MCF 10A (cell line): ENCODE data around the gene WDR54. TPM values are rescaled to one million over a fixed set of nuclear protein-coding genes. Genes with fewer than 3 reads are reported as not detected.

Experiments
- BruUV-seq: library from RNA; stranded (reverse); fragments of 400-500 nt; replicated peaks from 2 replicates; lab custom pipeline; 2021; lab: Mats Ljungman, UMichigan
- CTCF ChIA-PET: fragments of 300-600 bp; sonication (Branson Sonifier 250); formaldehyde crosslinking; extraction: SDS; loops from one replicate; lab custom pipeline; 2021; ENCODE audit warnings: antibody characterized with exemption, inconsistent platforms; lab: Yijun Ruan, JAX
- POLR2A ChIA-PET: fragments of 300-600, 350-650 bp; sonication (Branson Sonifier 250); formaldehyde crosslinking; extraction: SDS; loops from one replicate; lab custom pipeline; 2020; ENCODE audit warnings: antibody characterized with exemption, inconsistent platforms; lab: Yijun Ruan, JAX
- DNase-seq: peaks from one replicate; pipeline ENCODE4 v3.0.0-alpha.2; 2018; ENCODE audit not compliant: unreplicated experiment
- H3K27ac Mint-ChIP-seq: one replicate; pipeline ENCODE4 v1.8.0; 2022; ENCODE audit warnings: mild to moderate bottlenecking, low read depth, mixed read lengths; ENCODE audit not compliant: unreplicated experiment
- H3K27me3 Mint-ChIP-seq: one replicate; pipeline ENCODE4 v1.8.0; 2022; ENCODE audit warnings: mixed read lengths; ENCODE audit not compliant: insufficient read depth, unreplicated experiment
- H3K36me3 Mint-ChIP-seq: one replicate; pipeline ENCODE4 v1.8.0; 2022; ENCODE audit warnings: mild to moderate bottlenecking, moderate library complexity, mixed read lengths; ENCODE audit not compliant: insufficient read depth, unreplicated experiment
- H3K4me1 Mint-ChIP-seq: one replicate; pipeline ENCODE4 v1.8.0; 2022; ENCODE audit warnings: mixed read lengths; ENCODE audit not compliant: insufficient read depth, unreplicated experiment
- H3K4me3 Mint-ChIP-seq: one replicate; pipeline ENCODE4 v1.8.0; 2022; ENCODE audit warnings: mild to moderate bottlenecking, moderate library complexity, mixed read lengths; ENCODE audit not compliant: unreplicated experiment
- H3K9me3 Mint-ChIP-seq: one replicate; pipeline ENCODE4 v1.8.0; 2022; ENCODE audit warnings: mixed read lengths; ENCODE audit not compliant: unreplicated experiment
- CTCF ChIP-seq: fragments of 200-600 bp; IDR thresholded peaks from one replicate; pipeline ENCODE4 v1.8.0; 2022; ENCODE audit warnings: antibody characterized with exemption, mild to moderate bottlenecking; ENCODE audit not compliant: unreplicated experiment
- intact Hi-C: fragments of 100-400 bp; cut with micrococcal nuclease; formaldehyde crosslinking; loops from 2 replicates; pipeline ENCODE4 v1.14.1; 2022
- total RNA-seq: library from RNA; stranded (reverse); gene quantifications from 2 replicates; pipeline ENCODE4 v1.2.3, GENCODE V29; 2022

WDR54 gene
- total RNA-seq, 1 experiment from 2014 or later, result 19.9 TPM

- peaks cover 6% of the 10 kb centered on the region for H3K4me1 Mint-ChIP-seq
Observed at GRCh38 chr2:74428675-74429074, 7.1 kb downstream of the WDR54 start.

GRCh38 chr2:74429487-74430451, 8.2 kb downstream of the WDR54 start:
- DNase-seq, result no peak
- no peak for TF ChIP-seq CTCF
- Mint-ChIP-seq H3K4me1 (peaks cover 6% of the 10 kb centered on the region), H3K27ac (no peak overlapping the region), H3K36me3 (peaks cover 72% of the 10 kb centered on the region), H3K27me3 (no peaks in the 10 kb centered on the region), H3K4me3 (no peak overlapping the region), H3K9me3 (no peaks in the 10 kb centered on the region)
- POLR2A ChIA-PET, result interaction anchor here (0.8 to 2.1 kb wide), 6 partner anchors 8 to 78 kb away, joined by 3 to 8 read pairs (median 4); partner anchors contain the start of gene WDR54
- BruUV-seq, result no TSS peak
- intact Hi-C loops, result no loop called here
- CTCF ChIA-PET, result interaction anchor here (1.0 kb wide), 1 partner anchor 95 kb away, joined by 3 read pairs; no protein-coding TSS in a partner anchor

More at GRCh38 chr2:74428675-74429074, 7.1 kb downstream of the WDR54 start:
- no peak for DNase-seq
- POLR2A ChIA-PET, result interaction anchor here (1.0 to 1.6 kb wide), 2 partner anchors 14 to 77 kb away, joined by 3 to 5 read pairs; no protein-coding TSS in a partner anchor
- no peak for TF ChIP-seq CTCF
- intact Hi-C loops, result no loop called here
- Mint-ChIP-seq H3K36me3 (peaks cover 74% of the 10 kb centered on the region), H3K27me3 (no peaks in the 10 kb centered on the region), H3K27ac (no peak overlapping the region), H3K9me3 (no peaks in the 10 kb centered on the region), H3K4me3 (no peak overlapping the region)
- BruUV-seq, result no TSS peak
- CTCF ChIA-PET, result no interaction called here

GRCh38 chr2:74430502-74430901, 9.0 kb downstream of the WDR54 start:
- TF ChIP-seq CTCF, result no peak
- ChIA-PET CTCF (interaction anchor here (1.0 kb wide), 2 partner anchors 10 to 96 kb away, joined by 3 read pairs; no protein-coding TSS in a partner anchor), POLR2A (interaction anchor here (0.9 to 2.1 kb wide), 2 partner anchors 8 to 10 kb away, joined by 4 to 8 read pairs; partner anchors contain the start of gene WDR54)
- Mint-ChIP-seq H3K36me3 (peaks cover 69% of the 10 kb centered on the region), H3K4me1 (peaks cover 4% of the 10 kb centered on the region), H3K27ac (no peak overlapping the region), H3K27me3 (no peaks in the 10 kb centered on the region), H3K9me3 (no peaks in the 10 kb centered on the region), H3K4me3 (no peak overlapping the region)
- BruUV-seq, result no TSS peak
- DNase-seq, result no peak
- intact Hi-C loops, result no loop called here
